CD14-positive monocyte (primary cell): Measurements from ENCODE around the gene SEMA3E. TPM values are rescaled to one million over a fixed set of nuclear protein-coding genes. Genes with fewer than 3 reads are reported as not detected.

Source experiments
- DNase-seq, 3 donors: peaks; one replicate each; pipeline ENCODE4 v3.0.0-alpha.2; 2011 to 2022
- H2AFZ ChIP-seq: 2 replicates; pipeline ENCODE4 v1.6.0; 2012; ENCODE audit warnings: mild to moderate bottlenecking, low read depth, low read length, inconsistent platforms; ENCODE audit not compliant: insufficient read depth, poor library complexity, severe bottlenecking
- H3K27ac ChIP-seq, 2 donors: 1 replicate in 1 of 2; 2 replicates in 1 of 2; pipeline ENCODE4 v1.5.1; 2012 to 2013; ENCODE audit warnings: low read length in 2 of 2, control low read depth in 1 of 2, inconsistent platforms in 1 of 2, low read depth in 1 of 2, mild to moderate bottlenecking in 1 of 2
- H3K27me3 ChIP-seq, 2 donors: one replicate each; pipeline versions ENCODE4 v1.6.0 to v1.6.1; 2011 to 2013; ENCODE audit warnings: low read length in 2 of 2; ENCODE audit not compliant: control insufficient read depth in 2 of 2, insufficient read depth in 2 of 2
- H3K36me3 ChIP-seq, 2 donors: replicated peaks in 1 of 2; 1 replicate in 1 of 2; 2 replicates in 1 of 2; pipeline versions ENCODE4 v1.5.1 to v1.6.1; 2012 to 2013; ENCODE audit warnings: low read length in 2 of 2, control low read depth in 1 of 2, inconsistent platforms in 1 of 2, mild to moderate bottlenecking in 1 of 2; ENCODE audit not compliant: insufficient read depth in 2 of 2, control insufficient read depth in 1 of 2
- H3K4me1 ChIP-seq, 2 donors: 1 replicate in 1 of 2; 2 replicates in 1 of 2; pipeline versions ENCODE4 v1.5.1 to v1.6.1; 2012 to 2013; ENCODE audit warnings: low read length in 2 of 2, control low read depth in 1 of 2, inconsistent platforms in 1 of 2, mild to moderate bottlenecking in 1 of 2, moderate library complexity in 1 of 2; ENCODE audit not compliant: insufficient read depth in 2 of 2, control insufficient read depth in 1 of 2
- H3K4me2 ChIP-seq: replicated peaks from 2 replicates; pipeline ENCODE3; 2012; ENCODE audit warnings: low read length, moderate library complexity, mild to moderate bottlenecking; ENCODE audit not compliant: poor library complexity, severe bottlenecking; ENCODE audit errors: extremely low read depth
- H3K4me3 ChIP-seq, 3 experiments: fragments of 200-600 bp in 1 of 3; sonication (generic) in 1 of 3; replicated peaks in 1 of 3; 1 replicate in 2 of 3; 2 replicates in 1 of 3; pipeline ENCODE4 v1.5.1; 2011 to 2013; ENCODE audit warnings: low read length in 3 of 3, mild to moderate bottlenecking in 3 of 3, control low read depth in 2 of 3, low read depth in 2 of 3, inconsistent platforms in 1 of 3, moderate library complexity in 1 of 3
- H3K79me2 ChIP-seq: 2 replicates; pipeline ENCODE4 v1.6.0; 2012; ENCODE audit warnings: mild to moderate bottlenecking, control low read depth, inconsistent platforms, low read length, moderate library complexity; ENCODE audit not compliant: insufficient read depth
- H3K9ac ChIP-seq: 2 replicates; pipeline ENCODE4 v1.6.0; 2017; ENCODE audit warnings: low read length, mild to moderate bottlenecking; ENCODE audit not compliant: insufficient read depth, poor library complexity, severe bottlenecking
- H3K9me3 ChIP-seq, 2 donors: replicated peaks in 1 of 2; 1 replicate in 1 of 2; 2 replicates in 1 of 2; pipeline versions ENCODE4 v1.5.1 to v1.6.1; 2012 to 2013; ENCODE audit warnings: low read length in 2 of 2, control low read depth in 1 of 2; ENCODE audit not compliant: control insufficient read depth in 1 of 2, insufficient read depth in 1 of 2
- H4K20me1 ChIP-seq: 2 replicates; pipeline ENCODE4 v1.6.0; 2012; ENCODE audit warnings: mild to moderate bottlenecking, low read length, control low read depth, moderate library complexity; ENCODE audit not compliant: insufficient read depth
- H3K27ac Mint-ChIP-seq, 7 donors: one replicate each; pipeline ENCODE4 v1.8.0; 2020; ENCODE audit warnings: mild to moderate bottlenecking in 7 of 7, mixed read lengths in 7 of 7, moderate library complexity in 6 of 7, inconsistent platforms in 2 of 7
- H3K27me3 Mint-ChIP-seq, 3 donors: one replicate each; pipeline ENCODE4 v1.8.0; 2021 to 2022; ENCODE audit warnings: low read depth in 3 of 3, mild to moderate bottlenecking in 3 of 3, mixed read lengths in 3 of 3, moderate library complexity in 3 of 3, inconsistent platforms in 1 of 3
- H3K36me3 Mint-ChIP-seq, 2 donors: one replicate each; pipeline ENCODE4 v1.8.0; 2020; ENCODE audit warnings: mixed read lengths in 2 of 2, inconsistent platforms in 1 of 2, mild to moderate bottlenecking in 1 of 2
- H3K4me1 Mint-ChIP-seq: one replicate; pipeline ENCODE4 v1.8.0; 2020; ENCODE audit warnings: mild to moderate bottlenecking, mixed read lengths
- H3K4me3 Mint-ChIP-seq, 2 donors: one replicate each; pipeline ENCODE4 v1.8.0; 2020; ENCODE audit warnings: mild to moderate bottlenecking in 2 of 2, mixed read lengths in 2 of 2, moderate library complexity in 1 of 2
- H3K9me3 Mint-ChIP-seq, 7 donors: one replicate each; pipeline ENCODE4 v1.8.0; 2020 to 2022; ENCODE audit warnings: mixed read lengths in 7 of 7, mild to moderate bottlenecking in 6 of 7, moderate library complexity in 6 of 7, inconsistent platforms in 2 of 7
- WGBS: methylation state at CpG from one replicate; pipeline ENCODE4 v1.1.5; 2013; ENCODE audit warnings: missing lambda C conversion rate; ENCODE audit not compliant: insufficient coverage; 5-methylcytosine and 5-hydroxymethylcytosine counted together
- intact Hi-C, 2 donors: fragments of 100-400 bp; cut with micrococcal nuclease; formaldehyde crosslinking; loops; one replicate each; pipeline versions ENCODE4 v1.15.0 to v1.15.1; 2023
- polyA plus RNA-seq, 3 donors: library from polyadenylated mRNA; depleted of rRNA in 1 of 3; unstranded in 2 of 3; stranded (reverse) in 1 of 3; fragments of 300-500 nt in 2 of 3; fragments of >200 nt in 1 of 3; fragmentation: Illumina TruSeq in 2 of 3; gene quantifications; 1 replicate in 2 of 3; 2 replicates in 1 of 3; pipeline ENCODE4 v1.2.3, GENCODE V29; 2012 to 2021
- TF ChIP-seq, protein P1 (sequence below): fragments of 200-600 bp; IDR thresholded peaks from one replicate; pipeline ENCODE4 v1.8.0; 2022; ENCODE audit warnings: antibody characterized with exemption, mild to moderate bottlenecking

Gene SEMA3E
- polyA plus RNA-seq, 3 donors, result not detected

DNA sequence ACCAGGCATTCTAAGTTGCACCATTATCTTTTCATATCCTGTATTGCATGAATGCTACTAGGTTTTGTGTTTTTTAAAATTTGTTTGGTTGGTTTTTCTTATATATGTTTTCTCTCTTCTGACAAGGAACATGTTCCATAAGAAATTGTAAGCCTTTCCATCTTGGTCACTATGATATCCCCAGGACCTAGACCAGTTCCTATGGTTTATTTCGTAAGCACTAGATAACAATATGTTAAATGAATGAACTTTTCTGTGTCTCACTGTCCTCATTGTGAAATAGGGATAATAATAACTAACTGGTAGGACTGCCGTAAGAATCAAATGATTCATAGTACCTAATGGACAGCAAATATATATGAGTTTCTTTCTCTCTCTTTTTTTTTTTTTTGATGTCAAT is 146.3 kb downstream of the SEMA3E start:
- TF ChIP-seq, protein P1, sequence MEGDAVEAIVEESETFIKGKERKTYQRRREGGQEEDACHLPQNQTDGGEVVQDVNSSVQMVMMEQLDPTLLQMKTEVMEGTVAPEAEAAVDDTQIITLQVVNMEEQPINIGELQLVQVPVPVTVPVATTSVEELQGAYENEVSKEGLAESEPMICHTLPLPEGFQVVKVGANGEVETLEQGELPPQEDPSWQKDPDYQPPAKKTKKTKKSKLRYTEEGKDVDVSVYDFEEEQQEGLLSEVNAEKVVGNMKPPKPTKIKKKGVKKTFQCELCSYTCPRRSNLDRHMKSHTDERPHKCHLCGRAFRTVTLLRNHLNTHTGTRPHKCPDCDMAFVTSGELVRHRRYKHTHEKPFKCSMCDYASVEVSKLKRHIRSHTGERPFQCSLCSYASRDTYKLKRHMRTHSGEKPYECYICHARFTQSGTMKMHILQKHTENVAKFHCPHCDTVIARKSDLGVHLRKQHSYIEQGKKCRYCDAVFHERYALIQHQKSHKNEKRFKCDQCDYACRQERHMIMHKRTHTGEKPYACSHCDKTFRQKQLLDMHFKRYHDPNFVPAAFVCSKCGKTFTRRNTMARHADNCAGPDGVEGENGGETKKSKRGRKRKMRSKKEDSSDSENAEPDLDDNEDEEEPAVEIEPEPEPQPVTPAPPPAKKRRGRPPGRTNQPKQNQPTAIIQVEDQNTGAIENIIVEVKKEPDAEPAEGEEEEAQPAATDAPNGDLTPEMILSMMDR, result no peak
- no peaks in the 10 kb centered on the region for H3K4me1 ChIP-seq
- H2AFZ ChIP-seq, result no peak overlapping the region
- Mint-ChIP-seq H3K4me3 (no peak overlapping the region), H3K27me3 (peaks cover 0 to 1% (median 0%) of the 10 kb centered on the region in 3 donors), H3K27ac (no peak overlapping the region), H3K9me3 (peaks cover 0 to 2% (median 0%) of the 10 kb centered on the region in 7 donors), H3K36me3 (no peaks in the 10 kb centered on the region), H3K4me1 (no peaks in the 10 kb centered on the region)
- intact Hi-C loops, result no loop called here
- no peak overlapping the region for H3K27ac ChIP-seq
- H3K27me3 ChIP-seq, result no peaks in the 10 kb centered on the region
- no peak for DNase-seq
- no peaks in the 10 kb centered on the region for H3K36me3 ChIP-seq
- no peaks in the 10 kb centered on the region for H4K20me1 ChIP-seq
- no CpG with 5 or more reads among the region's 2 CpGs for WGBS
- H3K79me2 ChIP-seq, result no peaks in the 10 kb centered on the region
- H3K9me3 ChIP-seq, result no peaks in the 10 kb centered on the region
- H3K4me2 ChIP-seq, result no peak overlapping the region
- no peak overlapping the region for H3K9ac ChIP-seq
- H3K4me3 ChIP-seq, result no peak overlapping the region

DNA sequence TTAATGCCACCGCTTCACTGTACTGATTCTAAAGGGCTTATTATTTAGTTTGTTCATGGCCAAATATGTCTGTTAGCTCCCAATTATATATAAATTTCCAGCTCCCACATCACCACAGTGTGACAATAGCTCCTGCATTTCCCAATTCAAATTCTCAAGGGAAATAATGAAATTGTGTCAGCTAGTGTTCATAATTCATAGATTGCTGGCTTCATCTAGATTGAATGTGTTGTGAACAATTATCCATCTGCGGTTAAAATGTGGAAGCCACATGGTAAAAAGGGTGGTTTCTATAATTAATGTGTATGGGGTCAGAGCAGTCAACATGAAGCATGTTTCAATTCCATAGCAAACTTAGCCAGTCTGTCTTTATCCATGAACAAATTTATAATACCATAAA is 154.3 kb downstream of the SEMA3E start:
- Mint-ChIP-seq H3K9me3 (no peaks in the 10 kb centered on the region), H3K36me3 (no peaks in the 10 kb centered on the region), H3K4me3 (no peak overlapping the region), H3K27ac (no peak overlapping the region), H3K4me1 (no peaks in the 10 kb centered on the region), H3K27me3 (no peaks in the 10 kb centered on the region)
- no peak overlapping the region for H2AFZ ChIP-seq
- H3K9ac ChIP-seq, result no peak overlapping the region
- no peaks in the 10 kb centered on the region for H3K79me2 ChIP-seq
- WGBS, result no CpG with 5 or more reads among the region's 2 CpGs
- no peaks in the 10 kb centered on the region for H3K4me1 ChIP-seq
- intact Hi-C loops, result no loop called here
- H3K27ac ChIP-seq, result no peak overlapping the region
- H3K36me3 ChIP-seq, result no peaks in the 10 kb centered on the region
- H3K9me3 ChIP-seq, result no peaks in the 10 kb centered on the region
- no peaks in the 10 kb centered on the region for H3K27me3 ChIP-seq
- DNase-seq, result no peak
- TF ChIP-seq, protein P1, result no peak
- no peak overlapping the region for H3K4me3 ChIP-seq
- no peak overlapping the region for H3K4me2 ChIP-seq
- H4K20me1 ChIP-seq, result no peaks in the 10 kb centered on the region
